ENCODE data around the gene PTGER3.
"Not testable (repeated sequence)": the region's sequence is repeated elsewhere in the genome, so short reads cannot be mapped to it uniquely, and the experiment has no call there.

The PTGER3 gene

GRCh38 chr1:70948396-70949017 lies 99.1 kb downstream of the PTGER3 start:
- no peak for DNase-seq (ENCODE audit: low read depth, low spot score)

- no peak for DNase-seq (ENCODE audit: low read depth, low spot score)
Measured at GRCh38 chr1:70947835-70948234, 99.8 kb downstream of the PTGER3 start.

DNA sequence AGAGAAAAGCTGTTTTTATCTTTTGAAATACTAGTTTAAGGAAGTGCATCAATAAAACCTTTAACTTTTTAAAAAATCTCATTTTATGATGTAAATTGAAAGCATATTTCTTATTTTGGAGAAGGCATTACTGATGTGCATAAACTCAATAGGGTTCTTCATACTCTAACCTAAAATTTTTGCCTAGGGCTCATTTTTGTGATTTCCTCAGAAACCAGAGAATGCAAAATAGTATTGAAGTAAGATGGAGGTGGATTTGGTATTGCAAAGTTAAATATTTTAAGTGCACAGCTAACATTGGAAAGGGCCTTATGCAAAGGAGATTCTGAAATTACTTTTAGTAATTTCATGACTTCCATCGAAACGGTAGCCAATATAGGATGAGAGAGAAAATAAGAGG lies 101.9 kb downstream of the PTGER3 start:
- DNase-seq (ENCODE audit: low read depth, low spot score) = no peak

GRCh38 chr1:70945251-70945650 lies 102.4 kb downstream of the PTGER3 start:
- DNase-seq (ENCODE audit: low read depth, low spot score) = no peak

DNA sequence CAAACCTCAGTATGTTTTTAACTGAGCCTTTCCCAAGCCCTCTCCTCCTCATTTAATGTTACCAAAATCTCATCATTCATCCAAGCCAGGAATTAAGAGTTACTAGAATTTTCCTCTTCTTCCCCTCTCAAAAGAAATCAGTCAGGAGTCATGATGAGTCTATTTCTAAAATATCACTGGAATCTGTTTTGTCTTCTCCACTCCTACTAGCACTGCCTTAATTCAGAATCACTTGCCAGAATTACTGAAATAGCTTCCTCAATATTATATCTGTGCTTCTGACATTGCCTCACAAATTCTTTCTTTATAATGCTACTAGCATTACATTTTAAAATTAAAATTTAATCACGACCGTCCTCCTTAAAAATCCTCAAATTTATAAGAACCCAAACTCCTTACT lies 106.1 kb downstream of the PTGER3 start:
- no peak for DNase-seq (ENCODE audit: low read depth, low spot score)

DNA sequence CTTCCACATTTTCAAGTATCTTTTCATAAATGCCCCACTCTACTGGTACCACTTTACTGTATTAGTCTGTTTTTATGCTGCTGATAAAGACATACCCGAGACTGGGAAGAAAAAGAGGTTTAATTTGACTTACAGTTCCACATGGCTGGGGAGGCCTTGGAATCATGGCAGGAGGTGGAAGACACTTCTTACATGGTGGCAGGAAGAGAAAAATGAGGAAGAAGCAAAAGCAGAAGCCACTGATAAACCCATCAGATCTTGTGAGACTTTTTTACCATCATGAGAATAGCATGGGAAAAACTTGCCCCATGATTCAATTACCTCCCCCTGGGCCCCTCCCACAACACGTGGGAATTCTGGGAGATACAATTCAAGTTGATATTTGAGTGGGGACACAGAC lies 107.2 kb downstream of the PTGER3 start:
- not testable (repeated sequence) for DNase-seq (ENCODE audit: low read depth, low spot score)

DNA sequence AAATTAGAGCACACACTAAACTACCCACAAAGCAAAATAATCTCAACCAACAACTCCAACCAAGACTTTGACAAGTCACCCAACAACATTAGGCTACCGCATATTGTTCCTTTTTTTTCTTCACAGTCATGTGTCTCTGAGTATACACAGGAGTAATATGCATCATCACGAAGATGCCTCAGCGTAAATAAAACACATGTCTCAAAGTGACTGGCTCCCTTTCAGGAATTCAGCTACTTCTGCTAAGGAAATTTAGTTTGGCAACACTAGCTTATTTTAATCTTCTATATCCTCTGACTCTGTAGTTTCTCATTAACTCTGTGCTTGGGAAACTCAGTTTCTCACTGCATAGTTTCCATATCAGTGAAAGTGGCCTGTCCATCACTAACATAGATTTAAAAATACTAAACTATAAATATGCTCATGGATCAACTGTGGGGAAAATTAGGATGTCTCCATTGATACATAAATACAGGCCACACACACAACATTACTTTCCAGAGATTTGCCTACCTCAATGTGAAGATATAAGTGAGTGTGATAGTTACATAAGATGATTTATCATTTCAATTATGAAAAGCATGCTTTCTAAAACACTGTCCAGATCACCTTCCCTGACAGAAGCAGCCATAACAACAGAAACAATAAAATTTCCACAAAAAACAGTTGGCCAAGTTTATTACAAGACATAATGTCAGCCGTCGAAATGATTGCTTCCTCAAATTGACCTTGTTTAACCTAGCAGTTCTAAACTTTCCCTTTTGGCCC lies 113.2 kb downstream of the PTGER3 start:
- DNase-seq (ENCODE audit: low read depth, low spot score) = no peak

GRCh38 chr1:70930062-70930461 lies 117.6 kb downstream of the PTGER3 start:
- DNase-seq (ENCODE audit: low read depth, low spot score) = no peak

GRCh38 chr1:70922196-70922595 lies 125.4 kb downstream of the PTGER3 start:
- no peak for DNase-seq (ENCODE audit: low read depth, low spot score)
